ENCODE data around the gene GRPEL1. TPM values are rescaled to one million over a fixed set of nuclear protein-coding genes. Genes with fewer than 3 reads are reported as not detected.

The GRPEL1 gene
- total RNA-seq, 1 experiment from 2014 or later: 47.3 TPM

DNA sequence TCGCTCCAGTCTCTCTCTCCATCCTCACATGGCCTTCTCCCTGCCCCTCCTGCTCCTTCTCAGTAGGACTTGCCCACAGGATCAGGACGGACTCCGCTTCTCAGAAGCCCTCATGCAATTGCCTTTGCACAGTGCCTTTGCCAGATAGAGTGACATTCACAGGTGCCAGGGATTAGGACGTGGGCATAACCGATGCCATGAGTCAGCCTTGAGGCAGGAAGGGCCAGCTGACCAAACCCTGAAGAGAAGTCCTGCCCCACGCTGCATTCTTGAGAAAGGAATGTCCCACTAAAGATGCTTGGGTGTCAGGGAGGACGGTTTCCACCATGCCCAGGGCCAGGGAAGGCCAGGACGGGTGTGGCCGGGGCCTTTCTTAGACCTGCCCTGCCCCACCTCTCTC, 6.6 kb upstream of the GRPEL1 start:
- H3K36me3 ChIP-seq (ENCODE audit: control insufficient read depth, insufficient read depth, low read length): no peaks in the 10 kb centered on the region
- no peaks in the 10 kb centered on the region for H3K4me1 ChIP-seq
- Mint-ChIP-seq H3K9me3 (ENCODE audit: unreplicated experiment) (peaks cover 4% of the 10 kb centered on the region), H3K27me3 (ENCODE audit: insufficient read depth, unreplicated experiment) (no peaks in the 10 kb centered on the region), H3K27ac (ENCODE audit: unreplicated experiment) (no peak overlapping the region), H3K4me3 (ENCODE audit: unreplicated experiment) (no peak overlapping the region), H3K4me1 (ENCODE audit: low read depth, unreplicated experiment) (peaks cover 8% of the 10 kb centered on the region), H3K36me3 (ENCODE audit: insufficient read depth, unreplicated experiment) (no peaks in the 10 kb centered on the region)
- intact Hi-C loops (cut with micrococcal nuclease; ENCODE audit: unreplicated experiment): loop anchor here (5.0 kb wide), 1 partner anchor 182 kb away; no protein-coding TSS in a partner anchor
- no peaks in the 10 kb centered on the region for H3K9me3 ChIP-seq
- DNase-seq: no peak
- TF ChIP-seq, protein P1, sequence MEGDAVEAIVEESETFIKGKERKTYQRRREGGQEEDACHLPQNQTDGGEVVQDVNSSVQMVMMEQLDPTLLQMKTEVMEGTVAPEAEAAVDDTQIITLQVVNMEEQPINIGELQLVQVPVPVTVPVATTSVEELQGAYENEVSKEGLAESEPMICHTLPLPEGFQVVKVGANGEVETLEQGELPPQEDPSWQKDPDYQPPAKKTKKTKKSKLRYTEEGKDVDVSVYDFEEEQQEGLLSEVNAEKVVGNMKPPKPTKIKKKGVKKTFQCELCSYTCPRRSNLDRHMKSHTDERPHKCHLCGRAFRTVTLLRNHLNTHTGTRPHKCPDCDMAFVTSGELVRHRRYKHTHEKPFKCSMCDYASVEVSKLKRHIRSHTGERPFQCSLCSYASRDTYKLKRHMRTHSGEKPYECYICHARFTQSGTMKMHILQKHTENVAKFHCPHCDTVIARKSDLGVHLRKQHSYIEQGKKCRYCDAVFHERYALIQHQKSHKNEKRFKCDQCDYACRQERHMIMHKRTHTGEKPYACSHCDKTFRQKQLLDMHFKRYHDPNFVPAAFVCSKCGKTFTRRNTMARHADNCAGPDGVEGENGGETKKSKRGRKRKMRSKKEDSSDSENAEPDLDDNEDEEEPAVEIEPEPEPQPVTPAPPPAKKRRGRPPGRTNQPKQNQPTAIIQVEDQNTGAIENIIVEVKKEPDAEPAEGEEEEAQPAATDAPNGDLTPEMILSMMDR (IDR thresholded peaks at IDR 0.05; ENCODE audit: insufficient read depth in 1 of 2, low read depth in 1 of 2, low read length in 1 of 2, severe bottlenecking in 1 of 2, unreplicated experiment in 1 of 2): no peak
- H3K27me3 ChIP-seq (replicated peaks; ENCODE audit: control insufficient read depth, insufficient read depth, low read length): no peaks in the 10 kb centered on the region
- no TSS peak for BruUV-seq (replicated peaks)
- ChIA-PET POLR2A (no interaction called here), CTCF (interaction anchor here (0.7 to 1.6 kb wide), 2 partner anchors 30 to 101 kb away, joined by 3 read pairs; no protein-coding TSS in a partner anchor)
- H3K4me3 ChIP-seq (ENCODE audit: low read depth, low read length): no peak overlapping the region

DNA sequence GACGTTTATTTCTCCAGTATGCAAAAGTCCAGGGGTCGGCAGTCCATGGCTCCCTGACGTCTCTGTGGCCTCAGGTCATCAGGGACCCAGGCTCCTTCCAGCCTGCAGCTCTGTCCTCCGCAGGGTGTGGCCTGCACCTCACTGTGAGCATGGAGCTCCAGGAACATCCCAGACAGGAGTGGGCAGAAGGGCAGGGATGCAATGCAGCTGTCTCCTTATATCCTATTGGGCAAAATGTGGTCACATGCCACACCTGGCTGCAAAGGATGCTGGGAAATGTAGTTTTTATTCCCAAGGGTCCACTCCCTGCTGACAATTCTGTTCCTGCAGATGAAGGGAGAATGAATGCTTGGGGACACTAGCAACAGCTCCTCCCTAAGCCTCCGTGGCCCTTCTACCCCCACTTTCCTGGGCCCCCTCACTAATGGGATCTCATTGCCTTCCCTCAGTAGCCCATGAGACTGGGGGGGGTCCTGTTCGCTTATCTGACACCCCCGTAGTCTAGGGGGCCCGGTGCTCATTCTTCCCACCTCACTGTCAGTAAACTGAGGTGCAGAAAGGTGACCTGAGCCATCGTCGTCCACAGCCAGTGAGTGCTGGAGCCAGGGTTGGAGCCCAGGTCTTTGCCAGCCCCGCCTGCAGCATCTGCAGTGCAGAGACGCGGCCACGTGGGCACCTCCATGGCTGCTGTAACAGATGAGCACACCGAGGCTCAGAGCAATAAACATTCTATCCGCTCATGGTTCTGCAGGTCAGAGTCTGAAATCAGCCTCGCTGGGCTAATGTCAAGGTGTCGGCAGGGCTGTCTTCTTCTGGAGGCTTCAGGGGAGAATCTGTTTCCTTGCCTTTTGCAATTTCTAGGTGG, 5.9 kb upstream of the GRPEL1 start:
- peak; percentile 80 to 82 for DNase-seq
- ChIA-PET POLR2A (no interaction called here), CTCF (interaction anchor here (0.9 to 3.7 kb wide), 3 partner anchors 10 to 100 kb away, joined by 3 to 39 read pairs (median 6); a partner anchor contains a TSS)
- Histone ChIP-seq H3K36me3 (ENCODE audit: control insufficient read depth, insufficient read depth, low read length) (no peaks in the 10 kb centered on the region), H3K4me1 (peaks cover 3% of the 10 kb centered on the region; the same call in 1 of the 2 replicates), H3K27me3 (replicated peaks; ENCODE audit: control insufficient read depth, insufficient read depth, low read length) (no peaks in the 10 kb centered on the region), H3K4me3 (ENCODE audit: low read depth, low read length) (no peak overlapping the region), H3K9me3 (no peaks in the 10 kb centered on the region)
- H3K4me3 Mint-ChIP-seq (ENCODE audit: unreplicated experiment): no peak overlapping the region
- no peaks in the 10 kb centered on the region for H3K27me3 Mint-ChIP-seq (ENCODE audit: insufficient read depth, unreplicated experiment)
- TF ChIP-seq, protein P1 (IDR thresholded peaks at IDR 0.05; ENCODE audit: insufficient read depth in 1 of 2, low read depth in 1 of 2, low read length in 1 of 2, severe bottlenecking in 1 of 2, unreplicated experiment in 1 of 2): no peak
- no TSS peak for BruUV-seq (replicated peaks)
- H3K4me1 Mint-ChIP-seq (ENCODE audit: low read depth, unreplicated experiment): peaks cover 8% of the 10 kb centered on the region
- no peaks in the 10 kb centered on the region for H3K36me3 Mint-ChIP-seq (ENCODE audit: insufficient read depth, unreplicated experiment)
- no peak overlapping the region for H3K27ac Mint-ChIP-seq (ENCODE audit: unreplicated experiment)
- no peaks in the 10 kb centered on the region for H3K9me3 Mint-ChIP-seq (ENCODE audit: unreplicated experiment)
- intact Hi-C loops (cut with micrococcal nuclease; ENCODE audit: unreplicated experiment): loop anchor here (5.0 kb wide), 1 partner anchor 181 kb away; no protein-coding TSS in a partner anchor

DNA sequence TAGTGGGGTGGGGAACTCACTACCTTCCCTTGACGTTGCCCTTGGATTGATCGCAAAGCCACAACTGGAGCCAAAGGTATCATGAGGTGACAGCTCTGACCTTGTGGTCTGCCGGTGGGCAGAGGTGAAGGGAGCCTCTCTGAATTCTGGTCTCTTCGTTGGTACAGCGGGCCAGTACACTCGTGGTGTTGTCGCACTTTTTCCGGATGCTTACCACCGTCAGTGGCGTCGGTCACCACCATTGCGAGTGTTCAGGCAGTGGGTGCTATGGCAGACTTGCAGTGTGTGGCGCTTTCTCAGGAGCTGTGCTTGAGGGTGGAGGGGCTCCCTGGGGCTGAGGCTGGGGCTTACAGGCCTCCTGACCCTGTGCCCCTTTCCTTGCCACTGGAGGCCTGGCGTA, 5.2 kb upstream of the GRPEL1 start:
- no peak overlapping the region for H3K27ac Mint-ChIP-seq (ENCODE audit: unreplicated experiment)
- H3K4me3 ChIP-seq (ENCODE audit: low read depth, low read length): no peak overlapping the region
- intact Hi-C loops (cut with micrococcal nuclease; ENCODE audit: unreplicated experiment): loop anchor here (5.0 kb wide), 1 partner anchor 181 kb away; no protein-coding TSS in a partner anchor
- no peak overlapping the region for H3K4me3 Mint-ChIP-seq (ENCODE audit: unreplicated experiment)
- no peaks in the 10 kb centered on the region for H3K27me3 ChIP-seq (replicated peaks; ENCODE audit: control insufficient read depth, insufficient read depth, low read length)
- TF ChIP-seq, protein P1 (IDR thresholded peaks at IDR 0.05; ENCODE audit: insufficient read depth in 1 of 2, low read depth in 1 of 2, low read length in 1 of 2, severe bottlenecking in 1 of 2, unreplicated experiment in 1 of 2): no peak
- H3K4me1 Mint-ChIP-seq (ENCODE audit: low read depth, unreplicated experiment): peaks cover 8% of the 10 kb centered on the region
- ChIA-PET POLR2A (no interaction called here), CTCF (interaction anchor here (0.9 to 3.7 kb wide), 3 partner anchors 10 to 100 kb away, joined by 3 to 39 read pairs (median 6); a partner anchor contains a TSS)
- H3K9me3 ChIP-seq: no peaks in the 10 kb centered on the region
- peaks cover 7% of the 10 kb centered on the region for H3K36me3 Mint-ChIP-seq (ENCODE audit: insufficient read depth, unreplicated experiment)
- peaks cover 3% of the 10 kb centered on the region; the same call in 1 of the 2 replicates for H3K4me1 ChIP-seq
- BruUV-seq (replicated peaks): no TSS peak
- H3K9me3 Mint-ChIP-seq (ENCODE audit: unreplicated experiment): no peaks in the 10 kb centered on the region
- DNase-seq: no peak
- no peaks in the 10 kb centered on the region for H3K27me3 Mint-ChIP-seq (ENCODE audit: insufficient read depth, unreplicated experiment)
- H3K36me3 ChIP-seq (ENCODE audit: control insufficient read depth, insufficient read depth, low read length): no peaks in the 10 kb centered on the region

Data from Caco-2 (cell line).